K562 treated with DMSO at 1 percent for 24 hours (cell line): ENCODE measurements around the gene SLC25A21. TPM values are rescaled to one million over a fixed set of nuclear protein-coding genes. Genes with fewer than 3 reads are reported as not detected.

Source experiments
- total RNA-seq: library from RNA; unstranded; fragments of 300-600 nt; gene quantifications from 2 replicates; pipeline ENCODE4 v1.2.3, GENCODE V29; 2022; ENCODE audit warnings: low read depth; ENCODE audit not compliant: insufficient read depth

Gene SLC25A21
- 5.9 and 9.3 TPM in 2 replicates for total RNA-seq

DNA sequence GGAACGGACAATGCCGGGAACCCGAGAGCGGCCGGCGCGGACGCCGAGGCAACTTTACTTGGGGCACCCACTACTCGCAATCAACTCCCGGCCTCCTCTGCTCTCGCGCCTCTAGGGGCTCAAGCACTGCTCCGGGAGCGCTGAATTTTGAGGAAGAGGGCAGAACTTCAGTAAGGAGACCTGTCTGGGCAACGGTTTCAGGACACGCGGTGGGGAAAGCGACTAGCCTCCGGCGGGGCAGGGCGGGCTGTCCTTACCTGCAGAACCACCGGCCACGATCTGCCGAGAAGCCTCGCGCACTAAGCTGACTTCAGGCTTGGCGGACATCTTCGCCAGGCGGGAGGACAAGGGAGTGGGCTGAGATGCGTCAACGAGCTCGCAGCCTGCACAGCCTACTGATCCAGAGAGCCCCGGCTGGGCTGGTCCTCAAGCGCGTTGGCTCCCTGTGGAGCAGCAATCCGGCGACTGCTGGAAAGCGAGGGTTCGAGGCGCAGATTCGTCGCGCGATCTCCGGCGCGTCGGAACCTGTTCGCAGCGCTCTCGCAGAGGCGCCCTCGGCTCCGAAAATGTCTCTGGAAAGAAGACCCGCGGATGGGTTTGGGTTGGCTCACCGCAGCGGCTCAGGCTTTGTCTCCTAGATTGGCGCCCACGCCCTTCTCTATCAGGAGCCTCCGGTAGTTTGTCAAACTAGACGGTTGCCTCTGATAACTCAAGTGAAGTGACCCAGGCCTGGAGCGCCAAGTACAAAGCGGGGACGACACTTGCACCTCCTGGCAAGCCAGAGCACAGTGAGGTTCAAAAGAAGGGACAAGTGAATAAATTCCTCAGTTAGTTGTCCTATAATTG is at the start of gene SLC25A21:
Gene SLC25A21, minus strand, starts transcription at position 583 of the 846 bp plus-strand sequence.

GRCh38 chr14:37197421-37198272 is 25.2 kb upstream of the SLC25A21 start, which contains the start of gene MIPOL1:
MIPOL1 (plus strand) TSS chr14:37197937; CDS start chr14:37247889, 49,952 bp downstream.

GRCh38 chr14:36661506-36662257 is 510.7 kb downstream of the SLC25A21 start, which contains the start of gene PAX9:
PAX9 (plus strand) TSS chr14:36661860; CDS start chr14:36662090, 230 bp downstream.

Other genes starting within 250 kb of the SLC25A21 start
- 4.0 and 7.2 TPM in 2 replicates for gene MIPOL1, start 25.3 kb upstream of the SLC25A21 start, total RNA-seq